Mammary epithelial cell (primary cell): Measurements from ENCODE around the gene KRT78.

Experiments
- CTCF ChIP-seq, 2 donors: IDR thresholded peaks in 1 of 2; conservative IDR thresholded peaks in 1 of 2; 2 replicates each; pipeline ENCODE4 v1.5.1; 2011 to 2012; ENCODE audit warnings: inconsistent platforms in 2 of 2, low read length in 2 of 2, mild to moderate bottlenecking in 2 of 2, control low read depth in 1 of 2, low read depth in 1 of 2; ENCODE audit not compliant: insufficient read depth in 1 of 2; ENCODE audit errors: extremely low read depth in 1 of 2
- EZH2 ChIP-seq: IDR thresholded peaks from 2 replicates; pipeline ENCODE4 v1.6.1; 2012; ENCODE audit warnings: low read length, inconsistent platforms, borderline replicate concordance

GRCh38 chr12:52870361-52871290 lies 21.8 kb upstream of the KRT78 start:
- TF ChIP-seq CTCF (conservative IDR thresholded peaks at IDR 0.05 in 1 of 2, IDR thresholded peaks at IDR 0.05 in 1 of 2; ENCODE audit: extremely low read depth in 1 of 2, insufficient read depth in 1 of 2, low read depth in 1 of 2, low read length in 2 of 2) = peak; percentile 57 to 74
- TF ChIP-seq EZH2 = no peak
